HG03039 (cell line): ENCODE measurements around the gene TEAD3.
"Not testable (repeated sequence)": the region's sequence is repeated elsewhere in the genome, so short reads cannot be mapped to it uniquely, and the experiment has no call there.

Experiments used
- ATAC-seq: cut with Tn5 transposase; IDR thresholded peaks from one replicate; pipeline ENCODE4 v1.9.1; 2021; ENCODE audit warnings: mild to moderate bottlenecking, moderate library complexity; ENCODE audit not compliant: unreplicated experiment

The TEAD3 gene

DNA sequence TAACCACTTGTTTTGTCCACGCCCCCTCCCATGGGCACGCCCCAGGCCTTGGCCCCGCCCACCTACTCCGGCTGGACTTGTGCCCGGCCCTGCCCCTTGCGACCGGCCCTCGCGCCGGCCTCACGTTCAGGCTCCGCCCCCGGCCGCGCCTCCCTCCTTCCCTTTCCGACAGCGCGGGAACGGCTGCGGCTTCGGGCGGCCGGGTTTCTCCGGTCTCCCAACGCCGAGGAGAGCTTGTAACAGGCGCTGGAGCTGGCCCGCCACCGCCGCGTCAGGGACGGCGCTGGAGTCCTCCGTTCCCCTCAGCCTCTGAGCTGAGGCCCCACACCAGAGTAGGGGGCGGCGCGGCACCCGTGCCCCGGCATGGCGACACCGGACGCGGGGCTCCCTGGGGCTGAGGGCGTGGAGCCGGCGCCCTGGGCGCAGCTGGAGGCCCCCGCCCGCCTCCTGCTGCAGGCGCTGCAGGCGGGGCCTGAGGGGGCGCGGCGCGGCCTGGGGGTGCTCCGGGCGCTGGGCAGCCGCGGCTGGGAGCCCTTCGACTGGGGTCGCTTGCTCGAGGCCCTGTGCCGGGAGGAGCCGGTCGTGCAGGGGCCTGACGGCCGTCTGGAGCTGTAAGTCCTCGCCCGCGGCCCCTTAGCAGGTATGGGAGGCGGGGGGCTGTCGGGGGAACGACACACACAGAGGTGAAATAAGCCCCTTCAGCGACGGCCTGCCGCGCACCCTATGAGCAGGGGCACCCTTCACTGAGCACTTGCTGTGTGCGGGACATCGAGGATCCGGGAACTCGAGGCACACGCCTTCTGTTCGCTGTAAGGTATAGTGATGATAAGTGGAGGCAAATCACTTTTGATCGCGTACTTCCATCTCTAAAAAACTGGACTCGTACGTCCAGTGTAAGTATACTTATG lies 44.4 kb downstream of the TEAD3 start, which contains the start of gene FANCE:
Gene FANCE (plus strand): TSS at position 156 of the 908 bp plus-strand sequence. CDS start 208 bp downstream, at position 364.
- peak; percentile 88 for ATAC-seq

DNA sequence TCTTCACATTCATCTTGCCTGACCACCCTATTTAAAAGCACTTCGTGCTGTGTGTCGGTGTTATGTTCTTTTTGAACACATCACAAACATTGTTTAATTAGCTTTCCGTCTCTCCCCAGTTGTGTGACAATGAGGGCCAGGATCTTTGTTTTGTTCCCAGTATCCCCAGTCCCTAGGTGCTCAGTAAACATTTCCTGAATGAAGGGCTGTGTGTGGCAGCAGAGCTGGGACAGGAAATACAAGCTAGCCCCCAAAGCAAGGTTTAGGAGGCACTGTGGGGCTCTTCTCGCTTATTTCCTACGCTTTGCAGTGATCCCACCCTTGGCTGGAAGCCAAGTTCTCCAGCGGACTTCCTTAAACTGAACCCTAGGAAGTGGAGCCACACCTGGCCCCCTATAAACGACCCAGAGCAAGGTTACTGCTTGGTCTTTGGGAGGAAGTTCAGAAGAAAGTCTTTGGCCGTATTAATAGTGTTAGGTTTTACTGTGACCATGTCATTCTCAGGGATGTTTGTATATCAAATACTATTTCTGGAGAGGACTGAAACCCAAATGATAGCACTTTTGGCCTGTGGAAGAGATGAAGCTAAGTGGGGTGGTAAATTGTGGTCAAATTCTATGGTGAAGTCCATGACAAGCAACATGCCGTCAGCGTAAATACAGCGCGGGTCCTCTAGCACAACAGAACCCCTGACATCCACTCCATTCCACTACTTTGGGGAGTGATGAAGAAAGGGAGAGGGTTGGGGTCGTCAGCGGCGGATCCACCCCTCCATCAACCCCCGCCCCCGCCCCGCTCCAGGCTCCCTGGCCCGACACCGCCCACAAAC lies 45.3 kb downstream of the TEAD3 start:
- ATAC-seq = no peak

GRCh38 chr6:35449287-35449881 lies 47.5 kb downstream of the TEAD3 start:
- ATAC-seq = no peak

- no peak for ATAC-seq
These were observed 48.7 kb downstream of the TEAD3 start for GRCh38 chr6:35448191-35448590.

DNA sequence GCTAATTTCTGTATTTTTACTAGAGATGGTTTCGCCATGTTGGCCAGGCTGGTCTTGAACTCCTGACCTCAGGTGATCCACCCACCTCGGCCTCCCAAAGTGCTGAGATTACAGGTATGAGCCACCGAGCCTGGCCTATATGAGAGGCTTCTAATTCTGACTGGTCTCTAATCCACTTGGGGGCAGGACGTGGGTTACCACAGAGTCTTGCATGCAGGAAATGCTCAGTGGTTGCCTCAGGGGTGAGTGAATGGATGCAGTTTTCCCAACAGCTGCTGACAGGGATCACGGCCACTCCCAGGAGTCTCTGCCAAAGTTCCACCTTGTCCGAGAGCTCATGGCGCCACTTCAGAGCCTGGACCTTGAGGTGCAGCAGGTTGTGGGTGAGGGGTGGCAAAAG lies 51.2 kb downstream of the TEAD3 start:
- no peak for ATAC-seq

DNA sequence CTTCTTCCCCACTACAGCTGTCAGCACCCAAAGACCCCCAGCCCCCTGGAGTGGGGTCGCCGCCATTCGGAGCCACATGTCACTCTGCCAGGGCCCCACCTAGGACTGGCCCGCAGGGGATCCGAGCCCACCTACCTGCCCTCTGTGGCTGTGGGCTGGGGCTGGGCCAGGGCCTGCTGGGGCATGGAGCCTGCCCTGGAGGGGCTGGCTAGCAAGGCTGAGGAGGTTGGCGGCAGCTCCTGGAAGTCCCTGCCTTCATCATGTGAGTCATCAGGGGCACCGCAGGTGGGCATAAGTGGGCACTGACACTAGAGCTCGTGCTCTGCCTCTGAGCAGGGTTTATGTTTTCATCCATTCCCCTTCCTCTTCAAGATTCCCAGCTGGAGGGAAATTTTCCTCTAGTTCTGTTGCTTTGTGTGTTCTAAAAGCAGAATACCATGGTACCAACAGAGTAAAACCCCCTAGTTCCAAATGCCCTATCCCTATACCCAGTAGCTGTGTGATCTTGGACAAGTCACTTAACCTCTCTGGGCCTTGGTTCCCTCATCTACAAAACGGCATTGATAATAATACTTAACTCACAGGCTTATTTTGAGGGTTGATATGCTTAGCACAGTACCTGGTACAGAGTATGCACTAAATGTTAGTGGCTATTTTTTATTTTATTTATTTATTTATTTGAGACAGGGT lies 53.4 kb downstream of the TEAD3 start:
- no peak for ATAC-seq

DNA sequence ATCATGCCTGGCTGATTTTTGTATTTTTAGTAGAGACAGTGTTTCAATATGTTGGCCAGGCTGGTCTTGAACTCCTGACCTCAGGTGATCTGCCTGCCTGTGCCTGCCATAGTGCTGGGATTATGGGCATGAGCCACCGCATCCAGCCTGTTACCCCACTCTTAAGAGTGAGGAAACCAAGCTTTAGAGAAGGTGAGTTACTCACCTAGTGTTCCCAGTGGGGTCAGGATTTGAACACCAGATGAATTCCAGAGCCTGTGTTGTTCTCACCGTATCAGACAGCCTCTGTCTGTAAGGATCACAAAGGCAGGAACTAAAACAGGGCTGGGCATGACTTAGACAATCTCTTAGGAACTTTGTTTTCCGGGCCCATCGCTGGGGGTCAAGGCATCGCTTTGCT lies 54.2 kb downstream of the TEAD3 start:
- ATAC-seq = no peak

- no peak for ATAC-seq
These were observed 55.2 kb downstream of the TEAD3 start for GRCh38 chr6:35441642-35442041.

- ATAC-seq = no peak
These were observed 55.7 kb downstream of the TEAD3 start for GRCh38 chr6:35441205-35441604.

GRCh38 chr6:35439308-35439707 lies 57.6 kb downstream of the TEAD3 start:
- ATAC-seq = no peak

- not testable (repeated sequence) for ATAC-seq
These were observed 58.4 kb downstream of the TEAD3 start for GRCh38 chr6:35438378-35439065.

DNA sequence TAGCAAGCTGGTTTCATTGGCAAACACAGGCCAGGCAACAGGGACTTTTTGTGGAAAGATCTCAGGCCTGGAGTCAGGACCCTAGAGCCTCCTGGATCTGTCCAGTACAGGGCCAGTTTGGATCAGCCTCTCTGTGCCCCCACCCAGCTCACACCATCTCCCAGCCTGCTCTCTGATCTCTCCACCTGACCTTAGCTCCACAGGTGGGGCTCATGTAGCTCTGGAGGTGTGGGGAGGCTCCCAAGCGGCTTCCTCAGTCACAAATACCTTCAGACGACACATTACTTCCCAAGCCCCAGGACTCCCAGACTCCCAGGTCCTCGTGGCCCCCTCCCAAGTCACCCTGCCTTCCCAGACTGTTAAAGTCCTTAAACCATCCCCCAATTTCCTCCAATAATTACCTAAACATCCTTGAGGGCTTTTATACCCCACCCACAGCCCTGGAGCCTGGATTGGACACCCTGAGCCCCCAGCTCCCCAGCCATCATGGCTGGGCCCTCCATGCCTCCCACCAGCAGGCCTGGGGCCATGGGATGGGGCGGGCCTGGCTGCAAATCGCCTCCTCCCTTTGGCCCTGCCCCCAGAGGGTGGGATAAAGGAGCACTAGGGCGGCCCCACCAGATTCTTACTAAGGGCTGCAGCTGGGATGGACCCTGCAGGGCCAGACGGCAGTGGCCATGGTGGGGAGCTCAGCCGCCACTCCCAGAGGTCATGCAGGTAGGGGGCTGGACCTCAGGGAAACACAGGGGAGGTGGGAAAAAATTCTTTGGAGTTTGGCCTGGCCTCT lies 60.6 kb downstream of the TEAD3 start:
- no peak for ATAC-seq

DNA sequence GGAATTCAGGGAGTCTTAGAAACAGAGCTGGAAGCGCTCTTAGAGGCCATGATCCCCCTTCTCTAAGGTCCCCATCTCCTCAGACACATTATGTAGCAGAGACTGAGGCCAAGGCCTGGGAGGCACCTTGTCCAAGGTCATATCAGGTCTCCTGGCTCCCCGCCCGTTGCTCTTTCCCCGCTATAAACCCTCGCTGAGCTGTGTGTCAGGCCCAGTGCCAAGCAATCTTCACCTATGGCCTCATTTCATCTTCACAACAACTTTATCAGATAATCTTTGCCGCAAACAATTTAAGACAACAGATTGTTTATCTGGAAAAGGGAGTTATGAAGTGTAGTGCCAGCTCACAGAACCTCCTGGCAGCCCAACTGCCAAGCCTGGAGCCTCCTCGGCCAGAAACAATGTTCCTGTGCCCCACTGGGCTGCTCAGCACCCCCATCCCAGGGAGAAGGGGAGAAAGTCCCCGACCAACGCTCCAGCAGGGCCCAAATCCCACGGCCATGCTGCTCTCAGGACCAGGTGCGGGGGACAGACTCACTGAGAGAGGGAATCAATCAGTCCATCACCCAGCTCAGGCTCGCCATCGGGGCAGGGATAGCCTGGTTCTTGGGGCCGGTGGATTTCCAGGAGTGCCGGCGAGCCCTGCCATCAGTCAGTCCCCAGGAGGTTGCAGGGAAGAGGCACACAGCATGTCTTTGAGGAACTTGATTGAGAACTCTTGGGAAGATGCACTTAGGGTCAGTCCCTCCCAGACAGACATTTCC lies 61.6 kb downstream of the TEAD3 start:
- no peak for ATAC-seq

DNA sequence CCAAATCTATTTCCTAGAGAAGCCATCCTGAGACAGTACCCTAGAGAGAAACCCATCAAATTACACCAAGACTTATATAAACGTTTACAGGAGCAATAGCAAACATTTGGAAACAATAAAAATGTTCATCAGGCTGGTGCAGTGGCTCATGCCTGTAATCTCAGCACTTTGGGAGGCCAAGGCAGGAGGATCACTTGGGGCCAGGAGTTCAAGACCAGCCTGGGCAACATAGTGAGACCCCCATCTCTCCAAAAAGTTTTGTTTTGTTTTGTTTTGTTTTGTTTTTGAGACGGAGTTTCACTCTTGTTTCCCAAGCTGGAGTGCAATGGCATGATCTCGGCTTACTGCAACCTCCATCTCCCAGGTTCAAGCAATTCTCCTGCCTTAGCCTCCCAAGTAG lies 64.2 kb downstream of the TEAD3 start:
- not testable (repeated sequence) for ATAC-seq

- no peak for ATAC-seq
These were observed 64.6 kb downstream of the TEAD3 start for GRCh38 chr6:35432291-35432690.

GRCh38 chr6:35429463-35429862 lies 67.4 kb downstream of the TEAD3 start:
- no peak for ATAC-seq

DNA sequence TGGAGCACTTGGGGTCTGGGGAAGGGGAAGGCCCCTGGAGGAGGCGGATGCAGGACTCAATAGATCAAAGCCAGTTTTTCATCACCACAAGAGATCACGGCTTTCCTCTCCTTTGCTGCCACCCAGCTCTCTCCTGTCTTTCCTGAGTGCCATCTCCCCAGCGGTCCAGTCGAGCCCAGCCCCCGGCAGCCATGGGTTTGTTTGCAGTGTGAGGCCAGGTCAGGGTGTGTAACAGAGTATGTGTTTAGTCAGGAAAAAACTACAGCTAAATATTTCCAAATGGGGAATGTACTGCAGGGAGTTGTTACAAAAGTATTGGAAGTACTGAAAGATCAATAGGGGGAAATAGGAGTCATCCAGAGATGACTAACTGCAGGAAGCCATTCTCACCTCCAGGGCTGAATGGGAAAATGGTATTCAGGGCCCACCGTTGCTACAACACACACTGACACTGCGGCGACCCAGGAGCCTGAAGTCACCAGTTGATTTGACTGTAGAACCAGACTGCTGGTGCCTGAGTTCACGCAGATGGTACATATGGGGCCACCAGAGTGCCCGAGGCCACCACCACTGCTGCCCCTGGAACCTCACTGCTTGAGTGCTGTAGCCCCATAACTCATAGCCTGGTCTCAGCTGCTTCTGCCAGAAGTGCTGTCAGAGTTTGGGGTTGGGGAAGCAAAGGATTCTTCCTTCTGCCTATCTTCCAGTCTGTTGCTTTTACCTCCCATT lies 68.3 kb downstream of the TEAD3 start:
- ATAC-seq = no peak

DNA sequence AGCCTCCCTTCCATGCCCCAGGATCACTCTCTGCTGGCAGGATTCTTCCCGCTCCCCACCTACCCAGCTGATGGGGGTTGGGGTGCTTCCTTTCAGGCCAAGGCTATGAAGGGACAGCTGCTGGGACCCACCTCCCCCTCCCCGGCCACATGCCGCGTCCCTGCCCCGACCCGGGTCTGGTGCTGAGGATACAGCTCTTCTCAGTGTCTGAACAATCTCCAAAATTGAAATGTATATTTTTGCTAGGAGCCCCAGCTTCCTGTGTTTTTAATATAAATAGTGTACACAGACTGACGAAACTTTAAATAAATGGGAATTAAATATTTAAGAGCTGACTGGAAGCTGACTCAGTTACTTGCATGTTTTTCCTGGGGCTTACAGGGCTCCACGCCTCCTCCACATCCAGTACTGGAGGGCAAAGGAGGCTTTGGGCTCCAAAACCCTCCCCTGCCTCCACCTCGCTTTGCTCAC lies 69.0 kb downstream of the TEAD3 start:
- ATAC-seq = no peak
